Measurements from ENCODE around the gene MME. TPM values are rescaled to one million over a fixed set of nuclear protein-coding genes. Genes with fewer than 3 reads are reported as not detected.
"Not testable (repeated sequence)": the region's sequence is repeated elsewhere in the genome, so short reads cannot be mapped to it uniquely, and the experiment has no call there.

Gene MME
- total and polyA plus RNA-seq, 8 donors: 9.1 to 43.6 (median 26.5) TPM

DNA sequence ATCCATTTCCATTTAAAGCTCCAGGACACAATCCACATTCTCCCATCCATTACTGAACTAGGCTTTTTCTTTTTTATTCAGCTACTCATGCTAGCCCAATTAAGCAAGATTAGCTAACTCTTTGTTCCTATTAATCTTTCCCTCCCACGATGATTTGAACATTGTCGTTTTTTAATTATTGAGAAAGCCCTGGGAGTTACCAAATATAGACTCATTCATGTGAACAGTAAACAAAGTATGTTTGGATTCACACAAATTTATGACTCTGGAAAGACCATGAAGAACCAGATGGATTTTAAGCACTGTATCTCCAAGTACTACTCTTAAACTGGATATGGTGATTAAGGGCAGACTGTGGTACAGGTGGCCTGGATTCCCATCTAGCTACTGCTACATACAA lies 131.1 kb downstream of the MME start:
- Histone ChIP-seq H3K9me3 (no peaks in the 10 kb centered on the region), H3K36me3 (no peaks in the 10 kb centered on the region), H3K4me1 (no peaks in the 10 kb centered on the region), H3K27ac (no peak overlapping the region), H3K27me3 (no peaks in the 10 kb centered on the region), H3K4me3 (no peak overlapping the region)
- TF ChIP-seq, protein P1, sequence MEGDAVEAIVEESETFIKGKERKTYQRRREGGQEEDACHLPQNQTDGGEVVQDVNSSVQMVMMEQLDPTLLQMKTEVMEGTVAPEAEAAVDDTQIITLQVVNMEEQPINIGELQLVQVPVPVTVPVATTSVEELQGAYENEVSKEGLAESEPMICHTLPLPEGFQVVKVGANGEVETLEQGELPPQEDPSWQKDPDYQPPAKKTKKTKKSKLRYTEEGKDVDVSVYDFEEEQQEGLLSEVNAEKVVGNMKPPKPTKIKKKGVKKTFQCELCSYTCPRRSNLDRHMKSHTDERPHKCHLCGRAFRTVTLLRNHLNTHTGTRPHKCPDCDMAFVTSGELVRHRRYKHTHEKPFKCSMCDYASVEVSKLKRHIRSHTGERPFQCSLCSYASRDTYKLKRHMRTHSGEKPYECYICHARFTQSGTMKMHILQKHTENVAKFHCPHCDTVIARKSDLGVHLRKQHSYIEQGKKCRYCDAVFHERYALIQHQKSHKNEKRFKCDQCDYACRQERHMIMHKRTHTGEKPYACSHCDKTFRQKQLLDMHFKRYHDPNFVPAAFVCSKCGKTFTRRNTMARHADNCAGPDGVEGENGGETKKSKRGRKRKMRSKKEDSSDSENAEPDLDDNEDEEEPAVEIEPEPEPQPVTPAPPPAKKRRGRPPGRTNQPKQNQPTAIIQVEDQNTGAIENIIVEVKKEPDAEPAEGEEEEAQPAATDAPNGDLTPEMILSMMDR (IDR thresholded peaks at IDR 0.05): no peak
- ATAC-seq (no peak), DNase-seq (peak in 1 of 4 donors; percentile 6)
- intact Hi-C loops (cut with DNase I): no loop called here

DNA sequence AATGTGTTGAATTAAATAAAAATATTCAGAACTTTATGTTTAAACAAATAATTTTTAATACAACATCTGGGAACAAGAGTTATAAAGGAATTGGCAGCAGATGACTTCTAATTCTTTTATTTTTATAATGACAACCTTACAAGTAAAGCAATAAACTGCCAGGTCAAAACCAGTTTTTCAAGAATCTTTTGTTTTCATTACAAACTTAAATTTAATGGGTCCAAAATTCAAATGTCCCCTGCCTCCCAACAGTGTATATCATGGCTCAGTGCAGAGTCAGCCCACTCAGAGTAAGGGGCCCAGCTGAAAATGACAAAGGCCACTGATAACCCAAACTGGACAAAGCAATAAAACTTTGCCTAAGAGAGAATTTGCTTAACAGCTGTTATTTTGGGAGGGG lies 131.8 kb downstream of the MME start:
- intact Hi-C loops (cut with DNase I): no loop called here
- ATAC-seq: no peak
- TF ChIP-seq, protein P1 (IDR thresholded peaks at IDR 0.05): no peak
- Histone ChIP-seq H3K4me1 (no peaks in the 10 kb centered on the region), H3K27me3 (no peaks in the 10 kb centered on the region), H3K27ac (no peak overlapping the region), H3K4me3 (no peak overlapping the region), H3K9me3 (no peaks in the 10 kb centered on the region), H3K36me3 (no peaks in the 10 kb centered on the region)
- no peak for DNase-seq

GRCh38 chr3:155216007-155216406 lies 135.9 kb downstream of the MME start:
- H3K27me3 ChIP-seq; H3K36me3 ChIP-seq; H3K4me1 ChIP-seq; H3K9me3 ChIP-seq; H3K4me3 ChIP-seq; DNase-seq; ATAC-seq; intact Hi-C loops (cut with DNase I); H3K27ac ChIP-seq: not testable (repeated sequence)

GRCh38 chr3:155217591-155217990 lies 137.5 kb downstream of the MME start:
- no peak for DNase-seq
- Histone ChIP-seq H3K4me1 (no peaks in the 10 kb centered on the region), H3K27me3 (no peaks in the 10 kb centered on the region), H3K9me3 (peaks cover 0 to 6% of the 10 kb centered on the region in 2 donors), H3K27ac (no peak overlapping the region), H3K4me3 (no peak overlapping the region), H3K36me3 (no peaks in the 10 kb centered on the region)
- TF ChIP-seq, protein P1 (IDR thresholded peaks at IDR 0.05): no peak
- intact Hi-C loops (cut with DNase I): no loop called here
- ATAC-seq: no peak

- ATAC-seq (no peak), DNase-seq (no peak)
- Histone ChIP-seq H3K4me3 (no peak overlapping the region), H3K9me3 (peaks cover 0 to 6% of the 10 kb centered on the region in 2 donors), H3K4me1 (no peaks in the 10 kb centered on the region), H3K36me3 (no peaks in the 10 kb centered on the region), H3K27me3 (no peaks in the 10 kb centered on the region), H3K27ac (no peak overlapping the region)
- intact Hi-C loops (cut with DNase I): no loop called here
- TF ChIP-seq, protein P1 (IDR thresholded peaks at IDR 0.05): no peak
Measured at GRCh38 chr3:155218462-155218861, 138.3 kb downstream of the MME start.

DNA sequence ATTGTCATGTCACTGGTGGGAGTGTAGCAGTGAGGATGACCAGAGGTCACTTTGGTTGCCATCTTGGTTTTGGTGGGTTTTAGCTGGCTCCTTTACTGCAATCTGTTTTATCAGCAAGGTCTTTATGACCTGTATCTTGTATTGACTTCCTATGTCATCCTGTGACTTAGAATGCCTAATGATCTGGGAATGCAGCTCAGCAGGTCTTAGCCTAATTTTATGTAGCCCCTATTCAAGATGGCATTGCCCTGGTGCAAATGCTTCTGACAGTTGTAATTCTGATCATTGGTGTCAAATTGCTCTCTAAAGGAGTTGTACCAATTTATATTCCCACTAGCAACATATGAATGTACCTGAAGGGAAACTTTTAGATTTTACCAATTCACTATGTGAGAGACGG lies 139.0 kb downstream of the MME start:
- Histone ChIP-seq H3K9me3 (peaks cover 0 to 6% of the 10 kb centered on the region in 2 donors), H3K27ac (no peak overlapping the region), H3K4me3 (no peak overlapping the region), H3K27me3 (no peaks in the 10 kb centered on the region), H3K4me1 (no peaks in the 10 kb centered on the region), H3K36me3 (no peaks in the 10 kb centered on the region)
- no peak for ATAC-seq
- DNase-seq: no peak
- TF ChIP-seq, protein P1 (IDR thresholded peaks at IDR 0.05): no peak
- intact Hi-C loops (cut with DNase I): no loop called here
